NCI-H1694 (cell line): Measurements from ENCODE around the gene PCSK6.
"Not testable (repeated sequence)": the region's sequence is repeated elsewhere in the genome, so short reads cannot be mapped to it uniquely, and the experiment has no call there.

Experiments
- DNase-seq: peaks from one replicate; lab custom pipeline; 2025; lab: John Stamatoyannopoulos, UW

Gene PCSK6

DNA sequence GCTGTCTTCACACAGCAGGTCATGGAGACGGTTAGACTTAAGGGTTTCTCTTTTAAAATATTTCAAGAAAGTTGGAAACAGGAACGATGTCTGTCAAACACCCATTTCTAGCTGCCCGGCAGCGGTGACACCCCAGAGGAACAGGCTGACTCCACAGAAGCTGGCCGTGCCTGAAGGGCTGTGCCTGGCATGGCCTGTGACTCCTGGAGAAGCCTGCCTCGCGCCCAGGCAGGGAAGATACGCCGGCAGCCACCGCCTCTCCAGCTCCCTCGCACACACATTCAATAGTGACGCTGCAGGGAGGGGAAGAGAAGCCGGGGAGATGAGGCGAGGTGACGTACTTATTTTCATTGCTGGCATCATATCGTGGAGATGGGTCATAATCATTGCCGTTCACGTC, 59.9 kb downstream of the PCSK6 start:
- DNase-seq: no peak

DNA sequence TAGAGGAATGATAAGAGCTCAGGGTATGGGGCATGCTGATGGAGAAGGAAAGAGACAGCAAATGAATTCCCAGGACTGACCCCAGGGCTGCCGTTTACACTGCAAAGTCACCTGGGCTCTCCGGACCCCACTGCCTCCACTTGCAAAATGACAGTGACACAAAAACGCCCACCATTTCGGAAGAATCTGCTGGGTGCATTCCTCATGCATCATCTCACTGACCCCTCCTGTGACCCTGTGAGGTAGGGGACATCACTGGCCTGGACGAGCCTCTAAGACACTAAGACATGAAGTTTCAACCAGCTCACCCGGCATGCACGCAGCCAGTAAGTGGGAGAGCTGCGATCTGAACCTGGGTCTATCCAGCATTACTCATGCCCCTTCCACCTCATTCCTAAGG, 60.3 kb downstream of the PCSK6 start:
- DNase-seq: no peak

DNA sequence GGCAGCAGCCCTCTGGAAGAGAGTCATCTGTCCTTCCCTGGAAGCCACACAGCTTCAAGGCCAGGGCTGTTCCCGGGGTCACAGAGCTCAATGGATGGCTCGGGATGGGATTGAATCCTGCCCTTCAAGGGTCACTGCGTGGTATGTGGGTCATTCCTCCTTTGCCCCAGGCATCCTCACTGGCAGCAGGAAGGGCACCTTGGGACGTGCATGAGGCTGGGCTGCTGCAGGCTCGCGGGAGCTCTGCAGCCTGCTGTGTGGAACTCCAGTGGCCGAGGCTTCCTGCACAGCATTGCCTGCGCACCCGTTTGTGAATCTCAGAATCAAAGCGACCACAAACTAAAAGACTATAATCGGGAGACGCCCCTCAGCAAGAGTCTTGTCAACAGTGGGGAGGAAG, 60.7 kb downstream of the PCSK6 start:
- DNase-seq: no peak

DNA sequence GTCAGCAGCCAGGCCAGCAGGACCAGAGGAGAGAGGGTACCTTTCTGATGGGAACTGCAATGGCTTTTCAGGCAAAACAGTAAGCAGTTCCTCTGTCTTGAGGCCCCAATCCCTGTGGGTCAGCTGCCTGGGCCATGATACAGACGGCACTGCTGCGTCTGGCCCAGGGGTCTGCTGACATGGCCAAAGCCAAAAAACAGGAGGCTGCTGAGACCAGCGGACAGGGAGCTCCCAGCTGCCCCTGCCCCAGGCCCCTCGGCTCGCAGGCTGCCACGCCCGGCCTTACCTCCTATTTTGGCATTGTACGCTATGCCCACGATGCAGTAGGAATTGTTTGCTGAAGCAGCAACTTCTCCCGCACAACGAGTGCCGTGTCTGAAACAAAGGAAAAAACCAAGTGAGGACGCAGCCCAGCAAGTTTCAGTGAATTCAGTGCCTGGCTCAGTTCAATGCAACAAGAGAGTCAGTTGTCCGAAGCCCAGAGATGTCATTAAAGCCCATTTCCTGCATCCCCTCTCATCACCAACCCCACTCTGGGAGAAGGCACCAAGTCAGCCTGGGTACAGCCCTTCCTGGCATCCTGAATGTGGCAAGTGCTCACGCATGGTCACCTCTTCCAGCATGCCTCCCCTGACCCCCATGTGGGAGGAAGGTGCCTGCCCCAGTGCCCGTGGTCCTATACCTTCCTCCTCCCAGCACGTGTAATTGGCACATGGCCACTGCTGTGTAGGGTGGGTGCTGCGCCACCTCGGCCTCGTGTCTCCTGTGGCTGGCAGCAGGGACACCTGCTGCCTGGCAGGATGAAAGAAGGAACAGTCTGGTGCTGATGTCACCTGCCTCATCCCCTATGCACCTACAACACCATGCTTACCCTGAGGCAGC, 61.7 kb downstream of the PCSK6 start:
- DNase-seq: no peak

DNA sequence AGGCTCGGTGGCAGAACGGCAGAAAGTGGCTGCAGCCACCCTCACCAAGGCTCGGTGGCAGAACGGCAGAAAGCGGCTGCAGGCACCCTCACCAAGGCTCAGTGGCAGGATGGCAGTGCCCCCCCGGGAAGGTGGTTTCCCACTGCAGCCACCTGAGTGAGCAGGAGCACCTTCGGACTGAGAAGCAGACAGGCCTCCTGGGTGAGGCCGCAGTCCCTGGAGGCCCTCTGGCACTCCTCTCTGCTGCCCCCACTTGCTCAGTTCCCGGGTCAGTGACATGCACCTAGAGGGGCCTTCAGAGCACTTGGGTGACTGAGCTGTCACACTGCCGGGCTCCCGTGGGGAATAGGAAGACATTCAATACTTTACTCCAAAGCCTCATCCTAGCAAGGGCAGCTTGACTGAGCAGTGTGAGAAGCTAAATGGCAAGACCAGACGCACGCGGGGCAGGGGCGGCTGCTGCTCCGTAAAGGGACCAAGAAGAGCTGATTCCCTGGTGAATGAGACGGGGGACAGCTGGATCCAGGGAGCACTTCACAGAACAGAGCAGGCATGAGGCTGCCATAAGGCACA, 62.7 kb downstream of the PCSK6 start:
- DNase-seq: no peak

DNA sequence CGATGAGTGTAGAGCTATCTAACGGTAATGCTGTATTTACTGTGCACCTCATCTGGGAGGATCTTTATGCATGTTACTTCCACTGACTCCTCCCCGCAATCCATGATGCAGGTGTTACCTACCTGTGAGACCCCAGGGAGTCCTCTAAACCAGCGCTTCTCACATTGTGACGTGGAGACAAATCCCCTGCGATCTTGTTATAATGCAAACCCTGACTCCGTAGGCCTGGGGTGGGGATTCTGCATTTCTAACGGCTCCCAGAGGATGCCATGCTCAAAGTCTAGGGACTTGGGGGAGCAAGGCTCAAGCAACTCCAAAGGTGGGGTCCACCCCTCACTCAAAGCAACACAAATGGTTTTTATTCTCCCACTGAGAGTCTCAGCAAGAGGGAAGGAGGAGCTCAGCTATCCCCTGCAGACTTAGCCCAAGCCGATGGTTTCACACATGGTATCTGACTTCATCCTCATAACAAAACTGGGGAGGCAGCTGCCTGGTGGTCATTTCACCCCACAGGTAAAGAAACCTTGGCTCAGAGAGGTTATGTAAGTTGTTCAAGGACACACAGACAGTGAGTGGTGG, 63.6 kb downstream of the PCSK6 start:
- no peak for DNase-seq

DNA sequence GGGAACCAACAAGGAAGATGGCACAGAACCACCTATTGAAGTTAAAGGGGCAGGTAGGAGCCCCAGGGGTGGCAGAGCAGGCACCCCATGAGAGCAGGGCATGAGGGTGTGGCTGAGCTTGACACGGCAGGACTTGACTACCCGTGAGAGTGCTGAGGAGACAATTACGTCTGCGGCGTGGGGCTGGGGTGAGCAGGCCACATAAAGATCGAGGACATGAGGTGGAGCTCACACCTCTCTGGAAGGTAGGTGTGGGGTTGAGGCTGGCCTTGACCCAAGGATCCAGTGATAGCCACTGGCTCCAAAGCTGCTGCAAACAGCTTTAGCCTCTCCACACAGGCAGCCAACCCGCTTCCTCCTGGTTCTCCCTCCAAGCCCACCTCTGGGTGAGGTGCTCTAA, 64.5 kb downstream of the PCSK6 start:
- no peak for DNase-seq

DNA sequence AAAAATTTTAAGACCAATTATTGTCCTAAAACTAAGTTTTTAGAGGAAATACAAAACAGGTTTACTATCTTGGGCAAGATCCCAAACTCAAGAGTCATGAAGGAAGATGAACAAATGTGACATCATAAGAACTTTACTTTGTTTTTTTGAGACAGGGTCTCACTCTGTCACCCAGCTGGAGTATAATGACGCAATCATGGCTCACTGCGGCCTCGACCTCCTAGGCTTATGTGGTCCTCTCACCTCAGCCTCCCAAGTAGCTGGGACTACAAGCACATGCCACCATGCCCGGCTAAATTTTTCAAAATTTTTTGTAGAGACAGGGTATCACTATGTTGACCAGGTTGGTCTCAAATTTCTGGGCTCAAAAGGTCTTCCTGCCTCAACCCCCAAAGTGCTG, 69.3 kb downstream of the PCSK6 start:
- DNase-seq: no peak

DNA sequence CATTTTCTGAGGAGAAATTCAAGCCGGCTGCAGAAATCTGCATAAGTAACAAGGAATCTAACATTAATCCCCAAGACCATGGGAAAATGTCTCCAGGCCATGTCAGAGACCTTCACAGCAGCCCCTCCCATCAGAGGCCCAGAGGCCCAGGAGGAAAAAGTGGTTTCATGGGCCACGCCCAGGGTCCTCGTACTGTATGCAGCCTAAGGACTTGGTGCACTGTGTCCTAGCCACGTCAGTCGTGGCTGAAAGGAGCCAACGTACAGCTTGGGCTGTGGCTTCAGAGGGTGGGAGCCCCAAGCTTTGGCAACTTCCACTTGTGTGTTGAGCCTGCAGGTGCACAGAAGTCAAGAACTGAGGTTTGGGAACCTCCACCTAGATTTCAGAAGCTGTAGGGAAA, 73.0 kb downstream of the PCSK6 start:
- DNase-seq: not testable (repeated sequence)

DNA sequence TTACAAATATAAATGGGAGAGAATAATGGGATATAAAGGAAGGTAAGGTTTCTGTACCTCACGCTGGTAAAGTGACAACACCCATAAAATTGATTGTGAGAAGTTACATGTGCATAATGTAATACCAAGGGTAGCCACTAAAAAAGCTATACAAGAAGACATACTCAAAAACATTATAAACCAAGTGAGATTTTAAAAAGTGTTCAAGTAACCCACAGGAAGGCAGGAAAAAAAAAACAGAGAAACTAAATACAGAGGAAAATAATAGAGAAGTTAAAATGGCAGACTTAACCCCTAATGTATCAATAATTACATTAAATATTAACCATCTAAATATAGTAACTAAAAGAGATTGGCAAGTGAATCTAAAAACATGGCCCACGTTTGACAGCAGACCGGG, 76.3 kb downstream of the PCSK6 start:
- DNase-seq: no peak

DNA sequence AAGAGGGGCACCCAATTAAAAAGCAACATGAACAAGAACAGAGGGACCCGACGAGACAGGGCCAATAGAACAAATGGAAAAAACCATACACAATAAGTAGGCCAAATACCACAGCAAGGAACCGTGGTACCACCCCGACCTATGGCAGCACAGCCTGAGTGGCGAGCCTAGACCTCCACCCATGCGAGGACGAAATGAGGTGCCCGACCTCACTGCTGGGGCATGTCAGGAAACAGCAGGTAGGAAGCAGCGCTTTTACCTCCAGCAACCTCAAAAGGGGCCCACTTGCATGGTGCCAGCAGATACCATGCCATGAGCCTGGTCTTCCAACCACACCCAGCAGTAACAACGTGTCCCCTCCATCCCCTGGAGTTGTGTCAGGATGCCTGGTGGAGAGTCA, 77.9 kb downstream of the PCSK6 start:
- no peak for DNase-seq

DNA sequence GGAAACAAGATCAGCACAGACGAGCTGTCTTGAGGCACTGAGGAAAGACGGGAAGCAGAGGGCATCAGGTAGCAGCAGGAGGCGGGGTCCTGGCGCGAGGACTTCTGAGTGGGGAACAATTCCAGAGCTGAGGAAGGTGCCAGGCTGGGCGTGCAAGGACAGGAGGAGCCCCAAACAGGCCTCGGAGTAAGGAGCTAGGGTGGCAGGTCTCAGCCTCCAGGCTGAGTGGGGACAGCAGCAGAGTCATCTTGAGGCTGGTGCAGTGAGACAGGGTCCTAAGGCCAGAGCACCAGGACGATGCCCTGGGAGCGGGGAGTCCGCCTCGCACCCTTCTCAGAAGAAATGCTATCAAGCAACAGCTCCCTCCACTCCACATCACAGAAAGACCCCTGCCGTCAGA, 78.4 kb downstream of the PCSK6 start:
- DNase-seq: no peak

DNA sequence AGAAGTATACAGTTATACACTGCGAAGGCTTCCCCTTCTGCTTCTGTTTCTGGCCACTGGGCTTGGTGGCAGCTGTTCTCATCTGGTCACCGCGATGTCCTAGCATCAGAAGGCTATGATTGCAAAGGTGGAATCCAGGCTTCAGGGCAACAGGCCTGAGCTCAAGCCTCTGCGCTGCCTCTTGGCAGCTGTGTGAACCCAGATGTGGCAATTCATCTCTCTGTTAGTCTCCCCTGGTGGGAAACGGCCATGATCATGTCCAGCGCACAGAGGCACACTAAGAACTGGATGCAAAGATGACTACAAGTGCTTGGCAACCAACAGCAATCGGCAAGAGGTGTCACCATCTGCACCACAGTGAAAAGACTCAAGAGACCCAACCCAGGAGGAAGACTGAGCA, 78.9 kb downstream of the PCSK6 start:
- no peak for DNase-seq

DNA sequence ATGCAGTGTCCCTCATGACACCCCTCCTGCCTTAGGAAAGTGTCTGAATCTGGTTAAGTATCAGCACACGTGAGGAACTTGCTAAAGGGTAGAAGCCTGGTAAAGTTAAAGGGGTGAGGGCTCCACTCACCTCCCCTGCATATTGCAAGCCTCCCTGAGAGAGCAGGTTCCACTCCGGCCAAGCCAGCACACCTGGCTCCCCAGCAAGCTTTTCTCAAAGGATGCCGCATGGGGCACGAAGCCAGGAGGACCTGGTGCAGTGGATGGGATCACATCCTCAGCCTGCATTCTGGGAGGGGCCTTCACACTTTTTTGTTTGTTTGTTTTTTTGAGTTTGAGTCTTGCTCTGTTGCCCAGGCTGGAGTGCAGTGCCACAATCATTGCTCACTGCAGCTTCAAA, 79.9 kb downstream of the PCSK6 start:
- no peak for DNase-seq

DNA sequence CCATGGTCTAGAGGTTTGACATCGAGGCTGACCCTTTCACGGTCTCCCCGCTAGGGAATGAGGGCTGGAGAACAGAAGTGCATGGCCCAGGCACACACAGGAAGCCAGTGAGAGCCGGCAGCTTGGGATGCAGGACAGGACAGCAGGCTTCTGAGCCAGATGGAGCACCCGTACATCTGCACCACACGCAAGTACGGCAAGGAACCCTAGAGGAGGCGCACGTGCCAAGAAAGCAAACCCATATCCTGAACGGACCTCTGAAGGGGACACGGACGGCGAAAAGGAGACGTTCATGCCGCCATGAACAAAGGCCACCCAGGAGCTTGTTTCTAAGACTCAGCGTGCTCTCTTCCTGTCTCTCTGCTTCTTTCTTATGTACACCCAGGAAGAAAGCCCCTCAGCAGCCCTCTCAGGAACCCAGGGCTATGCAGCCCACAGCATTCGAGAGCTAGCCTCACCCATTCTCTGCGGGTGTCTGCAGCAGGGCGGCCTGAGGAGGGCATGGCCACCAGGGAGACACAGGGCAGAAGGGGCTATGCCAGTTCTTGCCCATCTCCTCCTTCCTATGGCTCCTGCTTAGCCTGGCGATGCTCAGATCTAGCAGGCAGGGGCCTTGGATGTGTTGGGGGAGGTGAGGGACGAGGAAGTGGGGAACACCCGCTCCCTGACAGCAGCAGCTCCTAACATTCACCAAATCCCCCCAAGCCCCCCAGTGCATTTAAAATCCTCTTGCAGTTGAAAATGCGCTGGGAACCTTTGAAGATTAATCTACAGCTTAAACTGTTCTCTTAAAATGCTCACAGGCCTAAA, 81.3 kb downstream of the PCSK6 start:
- DNase-seq: no peak

DNA sequence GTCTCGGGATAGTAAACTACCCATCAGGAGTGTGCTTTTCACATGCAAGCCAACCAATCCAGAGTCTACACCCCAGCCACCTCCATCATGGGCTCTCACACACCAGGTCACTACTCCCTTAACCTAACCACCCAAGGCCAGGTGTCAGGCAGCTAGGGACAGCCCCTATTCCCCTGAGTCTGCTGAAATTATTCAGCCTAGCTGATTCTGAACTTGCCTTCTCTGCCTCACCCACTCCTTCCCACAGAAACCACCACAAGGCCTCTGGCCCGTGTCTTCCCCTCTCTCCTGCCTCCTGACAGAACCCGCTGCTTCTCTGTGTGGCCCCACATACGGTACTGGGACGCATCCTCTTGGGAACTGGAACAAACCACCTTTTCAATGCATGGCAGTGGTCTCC, 82.1 kb downstream of the PCSK6 start:
- DNase-seq: no peak

DNA sequence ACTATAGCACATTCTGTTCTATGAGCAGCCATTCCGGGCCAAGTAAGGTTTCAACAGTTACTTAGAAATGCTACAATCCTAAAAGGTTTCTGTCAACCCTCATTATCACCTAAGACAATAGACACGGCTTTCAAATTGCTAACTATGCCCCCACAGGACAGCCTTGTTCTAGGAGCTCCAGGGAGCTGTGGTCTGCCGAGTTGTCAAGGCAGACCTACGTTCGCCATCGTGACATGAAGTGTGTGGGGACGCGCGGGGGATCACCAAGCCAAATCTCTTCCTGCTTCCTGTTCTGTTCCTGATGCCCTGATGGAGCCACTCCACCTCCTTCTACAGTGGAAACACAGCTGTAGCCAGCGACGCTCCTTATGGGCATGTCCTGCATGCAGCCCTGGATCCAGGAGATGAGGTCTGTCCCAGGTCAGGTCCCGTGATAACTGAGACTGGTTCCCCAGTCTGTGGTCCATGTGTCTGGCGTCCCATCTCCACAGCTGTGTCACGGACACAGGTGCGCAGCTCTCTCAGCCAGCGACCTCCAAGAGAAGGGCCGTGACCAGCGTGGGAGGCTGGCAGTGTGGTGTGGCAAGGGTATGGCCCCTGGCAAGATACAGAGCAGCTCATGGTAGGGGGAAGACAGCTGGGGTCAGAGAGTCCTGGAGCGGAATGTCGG, 82.8 kb downstream of the PCSK6 start:
- DNase-seq: no peak

DNA sequence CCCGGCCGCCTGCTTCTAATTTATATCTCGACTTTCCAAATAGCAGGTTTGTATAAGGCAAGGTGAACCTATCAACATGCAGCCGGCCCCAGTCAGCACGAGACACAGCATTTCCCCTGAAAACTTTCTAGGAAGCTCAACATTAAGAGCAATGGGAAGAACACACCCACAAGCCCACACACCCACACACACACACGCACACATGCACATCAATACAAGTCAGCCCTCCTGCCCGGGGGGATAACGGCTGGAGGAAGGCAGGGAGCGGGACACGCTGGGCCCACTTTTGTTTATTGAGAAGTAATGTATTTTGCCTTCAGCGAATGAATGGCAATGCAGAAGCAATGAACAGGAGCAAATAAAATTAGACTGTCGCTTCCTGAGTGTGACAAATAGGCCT, 83.5 kb downstream of the PCSK6 start:
- no peak for DNase-seq

DNA sequence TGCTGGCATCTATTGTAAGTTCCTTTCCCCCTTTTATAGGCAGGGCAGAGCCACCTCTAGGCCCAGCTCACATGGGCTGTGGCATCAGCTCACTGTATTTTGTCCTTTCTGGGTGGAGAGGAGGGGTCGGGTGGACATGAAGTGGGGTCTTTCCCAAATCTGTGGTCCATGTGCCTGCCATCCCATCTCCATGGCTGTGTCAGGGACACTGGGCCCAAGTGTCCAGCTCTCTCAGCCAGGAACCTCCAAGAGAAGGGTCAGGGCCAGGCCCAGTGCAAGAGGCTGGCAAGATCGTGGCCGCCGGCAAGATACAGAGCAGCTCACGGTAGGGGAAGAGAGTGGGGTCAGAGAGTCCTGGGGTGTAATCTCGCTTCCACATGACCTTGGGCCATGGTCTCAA, 85.3 kb downstream of the PCSK6 start:
- DNase-seq: no peak

DNA sequence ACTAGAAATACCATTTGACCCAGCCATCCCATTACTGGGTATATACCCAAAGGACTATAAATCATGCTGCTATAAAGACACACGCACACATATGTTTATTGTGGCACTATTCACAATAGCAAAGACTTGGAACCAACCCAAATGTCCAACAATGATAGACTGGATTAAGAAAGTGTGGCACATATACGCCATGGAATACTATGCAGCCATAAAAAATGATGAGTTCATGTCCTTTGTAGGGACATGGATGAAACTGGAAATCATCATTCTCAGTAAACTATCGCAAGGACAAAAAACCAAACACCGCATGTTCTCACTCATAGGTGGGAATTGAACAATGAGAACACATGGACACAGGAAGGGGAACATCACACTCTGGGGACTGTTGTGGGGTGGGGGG, 86.6 kb downstream of the PCSK6 start:
- not testable (repeated sequence) for DNase-seq

DNA sequence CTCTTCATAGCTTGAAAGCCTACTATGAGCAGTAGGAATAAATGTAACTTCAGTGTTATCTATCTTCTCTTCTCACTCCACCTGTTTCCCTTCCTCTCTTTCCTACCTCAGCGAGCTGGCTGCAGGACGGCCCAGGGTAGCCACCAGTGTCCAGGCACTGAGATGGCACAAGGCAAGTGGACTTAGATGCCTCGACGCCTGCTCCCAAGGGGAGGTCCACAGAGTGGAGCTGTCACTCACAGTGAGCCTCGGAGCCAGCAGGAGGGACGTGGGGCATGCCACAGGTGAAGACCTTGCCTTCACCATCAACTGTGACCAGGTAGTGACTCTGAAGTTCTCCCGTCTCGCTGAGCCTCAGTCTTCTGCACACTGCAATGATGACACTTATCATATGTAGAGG, 88.2 kb downstream of the PCSK6 start:
- no peak for DNase-seq

DNA sequence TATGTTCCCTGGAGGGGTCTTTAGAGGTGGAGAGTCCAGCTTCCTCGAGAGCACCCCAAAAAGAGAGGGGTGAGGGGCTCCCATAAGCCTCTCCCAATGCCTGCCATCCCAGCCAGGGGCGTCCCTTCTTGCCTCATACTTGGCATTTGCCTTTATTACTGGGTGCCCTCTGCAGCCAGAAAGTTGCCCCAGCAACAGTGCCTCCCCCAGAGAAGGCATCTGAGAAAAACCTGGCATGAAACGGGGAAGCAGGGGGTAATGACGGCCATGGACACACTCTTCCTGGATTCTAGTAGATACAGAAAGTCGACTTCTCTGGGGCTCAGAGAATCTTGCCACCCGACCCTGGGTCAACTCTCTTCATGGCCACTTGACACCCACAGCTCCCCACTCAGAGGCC, 90.1 kb downstream of the PCSK6 start:
- no peak for DNase-seq
